Hepatocyte (in vitro differentiated cells): ENCODE measurements around the gene RPS21. TPM values are rescaled to one million over a fixed set of nuclear protein-coding genes. Genes with fewer than 3 reads are reported as not detected.
A peak's percentile ranks its signal among the peaks of the same experiment; 100 is the strongest.

Experiments
- DNase-seq: peaks from one replicate; pipeline ENCODE4 v3.0.0-alpha.2; 2016; ENCODE audit warnings: low spot score
- H2AFZ ChIP-seq: fragments of 200-600 bp; sonication (generic); 2 replicates; pipeline ENCODE4 v1.6.0; 2016; ENCODE audit warnings: antibody characterized with exemption, mild to moderate bottlenecking
- H3K27ac ChIP-seq: fragments of 200-600 bp; sonication (generic); 2 replicates; pipeline ENCODE4 v1.5.1; 2016; ENCODE audit warnings: mild to moderate bottlenecking
- H3K27me3 ChIP-seq: fragments of 200-600 bp; sonication (generic); 2 replicates; pipeline ENCODE4 v1.6.1; 2016
- H3K36me3 ChIP-seq: fragments of 200-600 bp; sonication (generic); replicated peaks from 2 replicates; pipeline ENCODE4 v1.5.1; 2016; ENCODE audit warnings: low read depth; ENCODE audit not compliant: insufficient read depth
- H3K4me1 ChIP-seq: fragments of 200-600 bp; sonication (generic); 2 replicates; pipeline ENCODE4 v1.5.1; 2016; ENCODE audit warnings: mild to moderate bottlenecking, moderate library complexity; ENCODE audit not compliant: insufficient read depth
- H3K4me2 ChIP-seq: fragments of 200-600 bp; sonication (generic); 2 replicates; pipeline ENCODE4 v1.6.0; 2016
- H3K4me3 ChIP-seq: fragments of 200-600 bp; sonication (generic); 2 replicates; pipeline ENCODE4 v1.5.1; 2016; ENCODE audit warnings: mild to moderate bottlenecking
- H3K79me2 ChIP-seq: fragments of 200-600 bp; sonication (generic); 2 replicates; pipeline ENCODE4 v1.6.0; 2017; ENCODE audit warnings: mild to moderate bottlenecking
- H3K9me2 ChIP-seq: fragments of 200-600 bp; sonication (generic); replicated peaks from 2 replicates; pipeline ENCODE4 v1.6.0; 2017; ENCODE audit warnings: mild to moderate bottlenecking; ENCODE audit not compliant: insufficient read depth
- H3K9me3 ChIP-seq: fragments of 200-600 bp; sonication (generic); 2 replicates; pipeline ENCODE4 v1.5.1; 2016; ENCODE audit warnings: low read depth, mild to moderate bottlenecking
- H4K20me1 ChIP-seq: fragments of 200-600 bp; sonication (generic); 2 replicates; pipeline ENCODE4 v1.6.0; 2016; ENCODE audit warnings: mild to moderate bottlenecking; ENCODE audit not compliant: insufficient read depth, poor library complexity, severe bottlenecking
- EZH2 ChIP-seq: fragments of 200-600 bp; sonication (generic); IDR thresholded peaks from 2 replicates; pipeline ENCODE4 v1.6.1; 2016; ENCODE audit warnings: antibody characterized with exemption, mild to moderate bottlenecking, borderline replicate concordance
- EZH2phosphoT487 ChIP-seq: fragments of 200-600 bp; sonication (generic); IDR thresholded peaks from one replicate; pipeline ENCODE4 v1.6.1; 2018; ENCODE audit warnings: antibody characterized with exemption, mild to moderate bottlenecking, low read depth, moderate library complexity; ENCODE audit not compliant: unreplicated experiment, severe bottlenecking
- WGBS: methylation state at CpG from one replicate; pipeline ENCODE4 v1.1.6; 2016; ENCODE audit warnings: low lambda C conversion rate; ENCODE audit errors: missing lambda C conversion rate; 5-methylcytosine and 5-hydroxymethylcytosine counted together
- polyA plus RNA-seq: library from polyadenylated mRNA; unstranded; fragments of >200 nt; fragmentation: Nextera tagmentation; extraction: Ambion mirVana; gene quantifications from 2 replicates; pipeline ENCODE4 v1.2.1, GENCODE V29; 2016
- total RNA-seq: library from RNA; depleted of rRNA; stranded (reverse); fragments of >200 nt; gene quantifications from 2 replicates; pipeline ENCODE4 v1.2.3, GENCODE V29; 2014
- TF ChIP-seq, protein P1 (sequence below): fragments of 200-600 bp; sonication (generic); IDR thresholded peaks from 2 replicates; pipeline ENCODE4 v1.5.1; 2016; ENCODE audit warnings: antibody characterized with exemption, mild to moderate bottlenecking; ENCODE audit not compliant: poor library complexity

RPS21 gene
- total and polyA plus RNA-seq, 2 experiments from 2014 or later, result 460 to 1,754 TPM

DNA sequence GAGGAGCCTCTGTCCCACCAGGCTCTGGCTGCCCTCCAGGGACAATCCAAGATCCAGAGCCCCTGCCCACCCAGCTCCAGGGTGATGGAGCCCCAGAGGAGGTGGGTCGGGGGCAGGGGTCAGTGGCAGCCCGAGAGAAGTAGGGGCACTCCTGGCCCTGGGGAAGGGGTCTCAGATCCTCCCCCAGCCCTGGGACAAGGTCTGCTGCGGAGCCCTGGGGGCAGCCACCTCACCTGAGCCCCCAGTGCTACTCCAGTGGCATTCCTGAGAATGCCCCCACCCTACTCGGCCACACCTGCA, 17.1 kb upstream of the RPS21 start:
- no peak for DNase-seq
- Histone ChIP-seq H3K27ac (peak overlapping the region; percentile 86), H3K9me3 (no peaks in the 10 kb centered on the region), H3K9me2 (no peaks in the 10 kb centered on the region), H3K36me3 (no peaks in the 10 kb centered on the region), H3K27me3 (no peaks in the 10 kb centered on the region), H4K20me1 (peaks cover 7% of the 10 kb centered on the region), H3K4me2 (peak overlapping the region; percentile 91), H3K79me2 (peaks cover 19% of the 10 kb centered on the region), H3K4me1 (peaks cover 56% of the 10 kb centered on the region), H3K4me3 (no peak overlapping the region), H2AFZ (no peak overlapping the region)
- TF ChIP-seq EZH2phosphoT487, result no peak
- TF ChIP-seq, protein P1, sequence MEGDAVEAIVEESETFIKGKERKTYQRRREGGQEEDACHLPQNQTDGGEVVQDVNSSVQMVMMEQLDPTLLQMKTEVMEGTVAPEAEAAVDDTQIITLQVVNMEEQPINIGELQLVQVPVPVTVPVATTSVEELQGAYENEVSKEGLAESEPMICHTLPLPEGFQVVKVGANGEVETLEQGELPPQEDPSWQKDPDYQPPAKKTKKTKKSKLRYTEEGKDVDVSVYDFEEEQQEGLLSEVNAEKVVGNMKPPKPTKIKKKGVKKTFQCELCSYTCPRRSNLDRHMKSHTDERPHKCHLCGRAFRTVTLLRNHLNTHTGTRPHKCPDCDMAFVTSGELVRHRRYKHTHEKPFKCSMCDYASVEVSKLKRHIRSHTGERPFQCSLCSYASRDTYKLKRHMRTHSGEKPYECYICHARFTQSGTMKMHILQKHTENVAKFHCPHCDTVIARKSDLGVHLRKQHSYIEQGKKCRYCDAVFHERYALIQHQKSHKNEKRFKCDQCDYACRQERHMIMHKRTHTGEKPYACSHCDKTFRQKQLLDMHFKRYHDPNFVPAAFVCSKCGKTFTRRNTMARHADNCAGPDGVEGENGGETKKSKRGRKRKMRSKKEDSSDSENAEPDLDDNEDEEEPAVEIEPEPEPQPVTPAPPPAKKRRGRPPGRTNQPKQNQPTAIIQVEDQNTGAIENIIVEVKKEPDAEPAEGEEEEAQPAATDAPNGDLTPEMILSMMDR, result no peak
- TF ChIP-seq EZH2, result no peak
- 72% methylated on average over 4 of the region's 4 CpGs for WGBS

DNA sequence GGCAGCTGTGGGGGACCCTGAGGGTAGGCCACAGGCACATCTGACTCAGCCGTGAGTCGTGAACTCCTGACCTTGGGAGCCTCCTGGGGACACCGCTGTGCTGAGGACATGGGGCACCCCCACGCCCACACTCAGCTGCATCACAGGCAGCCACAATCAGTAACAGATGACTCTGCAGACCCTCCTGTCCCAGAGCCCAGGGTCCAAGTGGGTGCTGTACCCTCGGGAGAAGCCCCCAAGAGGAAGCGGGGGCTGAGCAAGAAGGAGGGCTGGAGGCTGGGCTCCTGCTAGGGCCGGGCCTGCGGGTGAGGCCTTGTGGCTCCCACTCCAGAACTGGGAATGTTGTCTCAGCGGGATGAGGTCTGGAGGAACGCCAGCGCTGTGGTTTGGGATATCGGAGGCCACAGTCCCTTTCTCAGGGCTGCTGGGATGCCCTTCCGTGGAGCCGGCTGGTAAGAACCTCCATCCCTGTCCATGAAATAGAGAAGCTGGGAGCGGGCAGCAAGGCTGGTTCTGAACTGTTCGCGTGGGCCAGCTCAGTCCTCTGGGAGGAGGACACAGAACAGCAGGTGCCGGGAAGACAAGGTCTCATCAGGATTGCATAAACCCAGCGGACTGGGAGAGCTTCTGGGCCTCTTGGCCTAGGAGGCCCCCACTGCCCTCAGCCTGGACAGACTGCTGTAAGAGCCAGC, 16.6 kb upstream of the RPS21 start:
- Histone ChIP-seq H3K4me3 (no peak overlapping the region), H4K20me1 (peaks cover 3% of the 10 kb centered on the region), H3K27ac (peak overlapping the region; percentile 86), H3K27me3 (no peaks in the 10 kb centered on the region), H3K79me2 (peaks cover 14% of the 10 kb centered on the region), H3K4me1 (peaks cover 56% of the 10 kb centered on the region), H3K4me2 (peak overlapping the region; percentile 91), H3K9me2 (no peaks in the 10 kb centered on the region), H3K9me3 (no peaks in the 10 kb centered on the region), H2AFZ (no peak overlapping the region), H3K36me3 (no peaks in the 10 kb centered on the region)
- WGBS, result 54% methylated on average over 18 of the region's 19 CpGs
- no peak for TF ChIP-seq EZH2phosphoT487
- TF ChIP-seq, protein P1, result no peak
- no peak for TF ChIP-seq EZH2
- peak; percentile 48 for DNase-seq

DNA sequence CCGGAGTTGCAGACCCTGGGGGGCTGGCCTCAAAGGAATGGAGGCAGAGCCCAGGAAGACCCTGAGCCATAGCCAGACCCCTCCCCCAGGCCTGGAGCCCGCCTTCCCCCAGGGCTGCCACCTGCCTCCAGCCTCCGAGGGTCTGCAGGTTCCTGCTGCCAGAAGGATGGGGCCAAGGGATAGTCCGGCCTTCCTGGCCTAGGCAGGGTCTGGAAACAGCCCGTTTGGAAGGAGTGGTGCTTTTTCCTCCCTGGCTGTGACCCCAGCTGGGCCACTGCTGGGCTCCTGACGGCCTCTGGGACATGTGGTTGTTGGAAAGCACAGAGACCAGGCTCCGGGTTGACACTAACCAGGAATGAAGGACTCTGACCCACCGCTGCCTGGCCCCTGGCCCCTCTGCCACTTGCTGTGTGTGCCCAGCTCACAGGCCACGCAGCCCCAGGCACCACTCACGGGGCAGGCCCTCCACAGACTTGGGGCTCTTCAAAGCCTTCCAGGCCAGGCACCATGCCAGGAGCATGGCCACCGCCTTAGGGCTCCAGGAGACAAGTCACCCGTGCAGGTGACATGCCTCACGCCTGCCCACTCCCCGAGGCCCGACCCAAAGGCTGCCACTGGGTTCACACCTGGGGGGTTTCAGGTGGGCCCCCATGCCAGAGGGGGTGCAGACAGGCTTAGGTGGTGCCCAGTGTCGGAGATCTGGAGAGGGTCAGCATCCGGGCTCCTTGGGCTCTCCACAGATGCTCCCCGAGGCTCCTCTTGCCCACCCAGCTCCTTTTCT, 15.9 kb upstream of the RPS21 start:
- no peak for DNase-seq
- H3K27ac ChIP-seq, result peak overlapping the region; percentile 86
- no peaks in the 10 kb centered on the region for H3K27me3 ChIP-seq
- H3K4me2 ChIP-seq, result peak overlapping the region; percentile 91
- H4K20me1 ChIP-seq, result no peaks in the 10 kb centered on the region
- no peaks in the 10 kb centered on the region for H3K9me2 ChIP-seq
- H3K9me3 ChIP-seq, result no peaks in the 10 kb centered on the region
- no peak overlapping the region for H2AFZ ChIP-seq
- H3K4me1 ChIP-seq, result peaks cover 58% of the 10 kb centered on the region
- H3K4me3 ChIP-seq, result no peak overlapping the region
- H3K79me2 ChIP-seq, result peaks cover 9% of the 10 kb centered on the region
- no peaks in the 10 kb centered on the region for H3K36me3 ChIP-seq
- 77% methylated on average over 18 of the region's 18 CpGs for WGBS
- TF ChIP-seq, protein P1, result no peak
- no peak for TF ChIP-seq EZH2phosphoT487
- no peak for TF ChIP-seq EZH2
